Mucosa of stomach (tissue), 1 donor: ENCODE results near the gene EPHA1.

Experiments used
- H3K27me3 ChIP-seq: one replicate; pipeline ENCODE4 v1.7.0; 2013; ENCODE audit warnings: mild to moderate bottlenecking, low read length; ENCODE audit not compliant: control insufficient read depth, insufficient read depth
- H3K36me3 ChIP-seq: one replicate; pipeline ENCODE4 v1.7.0; 2013; ENCODE audit warnings: low read length; ENCODE audit not compliant: control insufficient read depth, insufficient read depth
- H3K4me1 ChIP-seq: one replicate; pipeline ENCODE4 v1.7.0; 2013; ENCODE audit warnings: mild to moderate bottlenecking, low read length; ENCODE audit not compliant: control insufficient read depth, insufficient read depth
- H3K4me3 ChIP-seq: one replicate; pipeline ENCODE4 v1.7.0; 2013; ENCODE audit warnings: low read length
- H3K9ac ChIP-seq: one replicate; pipeline ENCODE4 v1.7.0; 2013; ENCODE audit warnings: mild to moderate bottlenecking, low read length, moderate library complexity
- H3K9me3 ChIP-seq: one replicate; pipeline ENCODE4 v1.7.0; 2013; ENCODE audit warnings: mild to moderate bottlenecking, low read length, moderate library complexity; ENCODE audit not compliant: control insufficient read depth
- donor health status: Pancreatic carcinoma.

Gene EPHA1

GRCh38 chr7:143372070-143372469 lies 36.6 kb downstream of the EPHA1 start:
- Histone ChIP-seq H3K9ac (no peak overlapping the region), H3K4me3 (no peak overlapping the region), H3K9me3 (no peaks in the 10 kb centered on the region), H3K36me3 (no peaks in the 10 kb centered on the region), H3K4me1 (peaks cover 19% of the 10 kb centered on the region), H3K27me3 (no peaks in the 10 kb centered on the region)

GRCh38 chr7:143369678-143370651 lies 38.7 kb downstream of the EPHA1 start:
- no peaks in the 10 kb centered on the region for H3K9me3 ChIP-seq
- peaks cover under 1% of the 10 kb centered on the region for H3K27me3 ChIP-seq
- no peaks in the 10 kb centered on the region for H3K36me3 ChIP-seq
- peaks cover 19% of the 10 kb centered on the region for H3K4me1 ChIP-seq
- H3K4me3 ChIP-seq, result no peak overlapping the region
- H3K9ac ChIP-seq, result no peak overlapping the region

- Histone ChIP-seq H3K9ac (no peak overlapping the region), H3K4me1 (peaks cover 19% of the 10 kb centered on the region), H3K9me3 (no peaks in the 10 kb centered on the region), H3K27me3 (peaks cover 14% of the 10 kb centered on the region), H3K4me3 (no peak overlapping the region), H3K36me3 (no peaks in the 10 kb centered on the region)
Measured at GRCh38 chr7:143368387-143368786, 40.3 kb downstream of the EPHA1 start.

GRCh38 chr7:143367972-143368371 lies 40.7 kb downstream of the EPHA1 start:
- Histone ChIP-seq H3K9ac (no peak overlapping the region), H3K4me3 (no peak overlapping the region), H3K27me3 (peaks cover 19% of the 10 kb centered on the region)

GRCh38 chr7:143363016-143363937 lies 45.4 kb downstream of the EPHA1 start:
- no peak overlapping the region for H3K9ac ChIP-seq
- H3K27me3 ChIP-seq, result peaks cover 55% of the 10 kb centered on the region

More at GRCh38 chr7:143367972-143368371, 40.7 kb downstream of the EPHA1 start:
- Histone ChIP-seq H3K36me3 (no peaks in the 10 kb centered on the region), H3K9me3 (no peaks in the 10 kb centered on the region), H3K4me1 (peaks cover 19% of the 10 kb centered on the region)

GRCh38 chr7:143362131-143363015 lies 46.3 kb downstream of the EPHA1 start, which contains the start of gene FAM131B:
Gene FAM131B, minus strand, starts transcription at chr7:143362713. Its CDS starts 110 bp downstream, at chr7:143362603.
- Histone ChIP-seq H3K9me3 (no peaks in the 10 kb centered on the region), H3K27me3 (peaks cover 55% of the 10 kb centered on the region), H3K4me3 (no peak within 1 kb of the TSS), H3K9ac (no peak within 1 kb of the TSS), H3K4me1 (peaks cover 7% of the 10 kb centered on the region), H3K36me3 (no peaks in the 10 kb centered on the region)

More at GRCh38 chr7:143363016-143363937, 45.4 kb downstream of the EPHA1 start:
- Histone ChIP-seq H3K4me3 (no peak overlapping the region), H3K4me1 (peaks cover 15% of the 10 kb centered on the region), H3K36me3 (no peaks in the 10 kb centered on the region), H3K9me3 (no peaks in the 10 kb centered on the region)

- peaks cover 55% of the 10 kb centered on the region for H3K27me3 ChIP-seq
- no peak overlapping the region for H3K4me3 ChIP-seq
- no peaks in the 10 kb centered on the region for H3K9me3 ChIP-seq
- peaks cover 7% of the 10 kb centered on the region for H3K4me1 ChIP-seq
- H3K9ac ChIP-seq, result no peak overlapping the region
- no peaks in the 10 kb centered on the region for H3K36me3 ChIP-seq
Measured at GRCh38 chr7:143361552-143362130, 47.0 kb downstream of the EPHA1 start.

- Histone ChIP-seq H3K36me3 (no peaks in the 10 kb centered on the region), H3K27me3 (peaks cover 55% of the 10 kb centered on the region), H3K4me3 (no peak overlapping the region), H3K9me3 (no peaks in the 10 kb centered on the region), H3K4me1 (peaks cover 7% of the 10 kb centered on the region), H3K9ac (no peak overlapping the region)
Measured at GRCh38 chr7:143360788-143361551, 47.7 kb downstream of the EPHA1 start.

- no peaks in the 10 kb centered on the region for H3K36me3 ChIP-seq
- H3K9me3 ChIP-seq, result no peaks in the 10 kb centered on the region
- H3K27me3 ChIP-seq, result peaks cover 54% of the 10 kb centered on the region
- no peak overlapping the region for H3K4me3 ChIP-seq
- no peak overlapping the region for H3K9ac ChIP-seq
- H3K4me1 ChIP-seq, result peaks cover 7% of the 10 kb centered on the region
Measured at GRCh38 chr7:143359771-143360353, 48.8 kb downstream of the EPHA1 start.

GRCh38 chr7:143358626-143359025 lies 50.0 kb downstream of the EPHA1 start:
- Histone ChIP-seq H3K27me3 (peaks cover 43% of the 10 kb centered on the region), H3K36me3 (no peaks in the 10 kb centered on the region), H3K9ac (no peak overlapping the region), H3K4me1 (peaks cover 7% of the 10 kb centered on the region), H3K4me3 (no peak overlapping the region), H3K9me3 (no peaks in the 10 kb centered on the region)
